ENCODE measurements around the gene TNS1.

DNA sequence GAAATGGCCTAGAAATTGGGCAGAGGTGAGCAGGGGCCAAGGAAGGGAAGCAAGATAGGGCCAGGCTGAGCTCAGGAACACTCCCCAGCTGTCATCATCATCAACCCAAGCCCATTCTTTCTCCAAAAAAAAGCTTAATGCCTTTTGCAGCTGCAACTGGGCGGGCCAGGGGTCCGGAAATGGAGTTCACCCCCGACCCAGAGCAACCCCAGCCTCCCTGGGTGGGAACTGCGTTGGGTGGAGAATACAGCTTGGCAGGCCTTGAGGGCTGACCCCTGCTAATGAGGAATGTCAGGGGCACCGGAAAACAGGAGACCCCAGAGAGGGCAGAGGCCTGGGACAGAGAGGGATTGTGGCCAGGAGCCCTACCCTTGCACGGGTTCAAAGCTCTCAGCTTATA lies 64.8 kb downstream of the TNS1 start:
- TF ChIP-seq, protein P1, sequence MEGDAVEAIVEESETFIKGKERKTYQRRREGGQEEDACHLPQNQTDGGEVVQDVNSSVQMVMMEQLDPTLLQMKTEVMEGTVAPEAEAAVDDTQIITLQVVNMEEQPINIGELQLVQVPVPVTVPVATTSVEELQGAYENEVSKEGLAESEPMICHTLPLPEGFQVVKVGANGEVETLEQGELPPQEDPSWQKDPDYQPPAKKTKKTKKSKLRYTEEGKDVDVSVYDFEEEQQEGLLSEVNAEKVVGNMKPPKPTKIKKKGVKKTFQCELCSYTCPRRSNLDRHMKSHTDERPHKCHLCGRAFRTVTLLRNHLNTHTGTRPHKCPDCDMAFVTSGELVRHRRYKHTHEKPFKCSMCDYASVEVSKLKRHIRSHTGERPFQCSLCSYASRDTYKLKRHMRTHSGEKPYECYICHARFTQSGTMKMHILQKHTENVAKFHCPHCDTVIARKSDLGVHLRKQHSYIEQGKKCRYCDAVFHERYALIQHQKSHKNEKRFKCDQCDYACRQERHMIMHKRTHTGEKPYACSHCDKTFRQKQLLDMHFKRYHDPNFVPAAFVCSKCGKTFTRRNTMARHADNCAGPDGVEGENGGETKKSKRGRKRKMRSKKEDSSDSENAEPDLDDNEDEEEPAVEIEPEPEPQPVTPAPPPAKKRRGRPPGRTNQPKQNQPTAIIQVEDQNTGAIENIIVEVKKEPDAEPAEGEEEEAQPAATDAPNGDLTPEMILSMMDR (IDR thresholded peaks at IDR 0.05 in 2 of 3, conservative IDR thresholded peaks at IDR 0.05 in 1 of 3; ENCODE audit: control insufficient read depth in 2 of 3, extremely low read depth in 1 of 3, insufficient read depth in 1 of 3, low read depth in 3 of 3, low read length in 3 of 3): no peak
- TF ChIP-seq, protein P2, sequence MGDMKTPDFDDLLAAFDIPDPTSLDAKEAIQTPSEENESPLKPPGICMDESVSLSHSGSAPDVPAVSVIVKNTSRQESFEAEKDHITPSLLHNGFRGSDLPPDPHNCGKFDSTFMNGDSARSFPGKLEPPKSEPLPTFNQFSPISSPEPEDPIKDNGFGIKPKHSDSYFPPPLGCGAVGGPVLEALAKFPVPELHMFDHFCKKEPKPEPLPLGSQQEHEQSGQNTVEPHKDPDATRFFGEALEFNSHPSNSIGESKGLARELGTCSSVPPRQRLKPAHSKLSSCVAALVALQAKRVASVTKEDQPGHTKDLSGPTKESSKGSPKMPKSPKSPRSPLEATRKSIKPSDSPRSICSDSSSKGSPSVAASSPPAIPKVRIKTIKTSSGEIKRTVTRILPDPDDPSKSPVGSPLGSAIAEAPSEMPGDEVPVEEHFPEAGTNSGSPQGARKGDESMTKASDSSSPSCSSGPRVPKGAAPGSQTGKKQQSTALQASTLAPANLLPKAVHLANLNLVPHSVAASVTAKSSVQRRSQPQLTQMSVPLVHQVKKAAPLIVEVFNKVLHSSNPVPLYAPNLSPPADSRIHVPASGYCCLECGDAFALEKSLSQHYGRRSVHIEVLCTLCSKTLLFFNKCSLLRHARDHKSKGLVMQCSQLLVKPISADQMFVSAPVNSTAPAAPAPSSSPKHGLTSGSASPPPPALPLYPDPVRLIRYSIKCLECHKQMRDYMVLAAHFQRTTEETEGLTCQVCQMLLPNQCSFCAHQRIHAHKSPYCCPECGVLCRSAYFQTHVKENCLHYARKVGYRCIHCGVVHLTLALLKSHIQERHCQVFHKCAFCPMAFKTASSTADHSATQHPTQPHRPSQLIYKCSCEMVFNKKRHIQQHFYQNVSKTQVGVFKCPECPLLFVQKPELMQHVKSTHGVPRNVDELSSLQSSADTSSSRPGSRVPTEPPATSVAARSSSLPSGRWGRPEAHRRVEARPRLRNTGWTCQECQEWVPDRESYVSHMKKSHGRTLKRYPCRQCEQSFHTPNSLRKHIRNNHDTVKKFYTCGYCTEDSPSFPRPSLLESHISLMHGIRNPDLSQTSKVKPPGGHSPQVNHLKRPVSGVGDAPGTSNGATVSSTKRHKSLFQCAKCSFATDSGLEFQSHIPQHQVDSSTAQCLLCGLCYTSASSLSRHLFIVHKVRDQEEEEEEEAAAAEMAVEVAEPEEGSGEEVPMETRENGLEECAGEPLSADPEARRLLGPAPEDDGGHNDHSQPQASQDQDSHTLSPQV (IDR thresholded peaks at IDR 0.05): no peak
- no peak for TF ChIP-seq EP300 (IDR thresholded peaks at IDR 0.05; ENCODE audit: borderline replicate concordance in 1 of 2, control insufficient read depth in 1 of 2, low read depth in 2 of 2, low read length in 2 of 2)
